NCI-H1694 (cell line): ENCODE measurements around the gene RBP2.

ENCODE experiments used
- DNase-seq: peaks from one replicate; lab custom pipeline; 2025; lab: John Stamatoyannopoulos, UW

The RBP2 gene

GRCh38 chr3:139481116-139481515, 4.8 kb upstream of the RBP2 start:
- DNase-seq = no peak

GRCh38 chr3:139480585-139480984, 4.3 kb upstream of the RBP2 start:
- no peak for DNase-seq

- DNase-seq = no peak
Measured at GRCh38 chr3:139477710-139478640, 1.7 kb upstream of the RBP2 start.

GRCh38 chr3:139473155-139473771, 3.1 kb downstream of the RBP2 start:
- no peak for DNase-seq

- no peak for DNase-seq
Measured at GRCh38 chr3:139472380-139473010, 3.8 kb downstream of the RBP2 start.

GRCh38 chr3:139470199-139470598, 6.1 kb downstream of the RBP2 start:
- DNase-seq = no peak

- no peak for DNase-seq
Measured at GRCh38 chr3:139468399-139468798, 7.9 kb downstream of the RBP2 start.

- no peak for DNase-seq
Measured at GRCh38 chr3:139466360-139466759, 10.0 kb downstream of the RBP2 start.

GRCh38 chr3:139465636-139466035, 10.7 kb downstream of the RBP2 start:
- DNase-seq = no peak

GRCh38 chr3:139463466-139463865, 12.8 kb downstream of the RBP2 start:
- DNase-seq = no peak

GRCh38 chr3:139460529-139460928, 15.8 kb downstream of the RBP2 start:
- no peak for DNase-seq

GRCh38 chr3:139460076-139460475, 16.2 kb downstream of the RBP2 start:
- no peak for DNase-seq

GRCh38 chr3:139458348-139458747, 18.0 kb downstream of the RBP2 start:
- DNase-seq = no peak

GRCh38 chr3:139457066-139457465, 19.2 kb downstream of the RBP2 start:
- DNase-seq = no peak

GRCh38 chr3:139456386-139456785, 19.9 kb downstream of the RBP2 start:
- no peak for DNase-seq

GRCh38 chr3:139455855-139456254, 20.5 kb downstream of the RBP2 start:
- DNase-seq = peak; percentile 23

- DNase-seq = no peak
Measured at GRCh38 chr3:139455206-139455605, 21.1 kb downstream of the RBP2 start.

- no peak for DNase-seq
Measured at GRCh38 chr3:139454346-139454745, 22.0 kb downstream of the RBP2 start.

- no peak for DNase-seq
Measured at GRCh38 chr3:139450159-139450558, 26.2 kb downstream of the RBP2 start.

GRCh38 chr3:139449566-139449965, 26.8 kb downstream of the RBP2 start:
- DNase-seq = no peak

GRCh38 chr3:139448104-139448503, 28.2 kb downstream of the RBP2 start:
- DNase-seq = no peak

GRCh38 chr3:139447486-139447885, 28.8 kb downstream of the RBP2 start:
- DNase-seq = no peak

GRCh38 chr3:139444446-139444845, 31.9 kb downstream of the RBP2 start:
- no peak for DNase-seq
